ENCODE data around the gene ROR2.

GRCh38 chr9:91714020-91714806 is 235.8 kb downstream of the ROR2 start:
- no peak for TF ChIP-seq CTCF (IDR thresholded peaks at IDR 0.05; ENCODE audit: control extremely low read depth in 1 of 3, insufficient read depth in 1 of 3, low read depth in 1 of 3, low read length in 3 of 3)
- TF ChIP-seq EP300 (IDR thresholded peaks at IDR 0.05; ENCODE audit: borderline replicate concordance in 1 of 2, low read depth in 2 of 2, low read length in 2 of 2), result no peak
- peak in 1 of 2 experiments; percentile 22; a peak in 1 of 3 replicates for TF ChIP-seq POLR2A (IDR thresholded peaks at IDR 0.05; ENCODE audit: control extremely low read depth in 1 of 2, low read depth in 2 of 2, low read length in 2 of 2)
- no peak for TF ChIP-seq GTF2F1 (IDR thresholded peaks at IDR 0.05; ENCODE audit: borderline replicate concordance, low read depth, low read length)
- TF ChIP-seq POLR2AphosphoS5 (IDR thresholded peaks at IDR 0.05; ENCODE audit: low read depth, low read length), result peak; percentile 39; the same call in 1 of the 2 replicates
- TF ChIP-seq SIRT6 (IDR thresholded peaks at IDR 0.05; ENCODE audit: low read length), result no peak
- TF ChIP-seq EZH2 (IDR thresholded peaks at IDR 0.05; ENCODE audit: low read depth, low read length, severe bottlenecking), result no peak
- peak; percentile 56 for TF ChIP-seq TAF1 (IDR thresholded peaks at IDR 0.05; ENCODE audit: low read depth, low read length)

Measured in H1 (cell line).